Rectal smooth muscle tissue (tissue), 1 donor: ENCODE data around the gene CPNE5.
"Not testable (repeated sequence)": the region's sequence is repeated elsewhere in the genome, so short reads cannot be mapped to it uniquely, and the experiment has no call there.

Experiments
- H3K27ac ChIP-seq: one replicate; pipeline ENCODE4 v1.7.0; 2013; ENCODE audit warnings: low read depth, low read length, inconsistent platforms
- H3K27me3 ChIP-seq: one replicate; pipeline ENCODE4 v1.7.0; 2013; ENCODE audit warnings: low read length; ENCODE audit not compliant: control insufficient read depth, insufficient read depth
- H3K36me3 ChIP-seq: one replicate; pipeline ENCODE4 v1.7.0; 2013; ENCODE audit warnings: low read length; ENCODE audit not compliant: control insufficient read depth, insufficient read depth
- H3K4me1 ChIP-seq: one replicate; pipeline ENCODE4 v1.7.0; 2013; ENCODE audit warnings: low read length; ENCODE audit not compliant: control insufficient read depth, insufficient read depth
- H3K4me3 ChIP-seq: one replicate; pipeline ENCODE4 v1.7.0; 2013; ENCODE audit warnings: low read length
- H3K9ac ChIP-seq: one replicate; pipeline ENCODE4 v1.7.0; 2013; ENCODE audit warnings: low read length

CPNE5 gene

DNA sequence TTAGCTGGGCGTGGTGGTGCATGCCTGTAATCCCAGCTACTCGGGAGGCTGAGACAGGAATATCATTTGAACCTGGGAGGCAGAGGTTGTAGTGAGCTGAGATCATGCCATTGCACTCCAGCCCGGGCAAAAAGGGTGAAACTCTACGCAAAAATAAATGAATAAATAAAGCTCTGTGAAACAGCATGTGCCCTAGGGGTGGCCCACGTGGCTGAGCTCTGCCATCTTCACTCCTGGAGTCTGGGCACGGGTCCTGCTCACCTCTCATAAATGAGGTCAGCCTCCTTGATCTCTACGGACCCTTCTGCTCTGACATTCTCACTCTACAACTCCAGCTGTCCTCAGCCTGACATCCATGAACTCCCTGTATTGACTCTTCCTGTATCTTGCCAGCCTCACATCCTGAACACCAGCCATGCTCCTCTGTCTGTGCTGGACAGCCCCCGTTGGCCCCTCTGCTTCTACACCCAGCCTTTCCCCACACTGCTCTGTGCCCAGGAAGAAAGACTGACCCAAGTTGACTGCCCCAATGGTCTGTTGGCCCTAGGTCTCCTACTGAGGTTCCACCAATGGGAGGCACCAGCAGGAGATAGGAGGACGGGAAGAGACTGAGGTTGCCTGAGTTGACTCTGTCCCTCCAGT is 21.9 kb downstream of the CPNE5 start:
- Histone ChIP-seq H3K4me1 (no peaks in the 10 kb centered on the region), H3K9ac (no peak overlapping the region), H3K27me3 (no peaks in the 10 kb centered on the region), H3K4me3 (no peak overlapping the region), H3K27ac (no peak overlapping the region), H3K36me3 (no peaks in the 10 kb centered on the region)

DNA sequence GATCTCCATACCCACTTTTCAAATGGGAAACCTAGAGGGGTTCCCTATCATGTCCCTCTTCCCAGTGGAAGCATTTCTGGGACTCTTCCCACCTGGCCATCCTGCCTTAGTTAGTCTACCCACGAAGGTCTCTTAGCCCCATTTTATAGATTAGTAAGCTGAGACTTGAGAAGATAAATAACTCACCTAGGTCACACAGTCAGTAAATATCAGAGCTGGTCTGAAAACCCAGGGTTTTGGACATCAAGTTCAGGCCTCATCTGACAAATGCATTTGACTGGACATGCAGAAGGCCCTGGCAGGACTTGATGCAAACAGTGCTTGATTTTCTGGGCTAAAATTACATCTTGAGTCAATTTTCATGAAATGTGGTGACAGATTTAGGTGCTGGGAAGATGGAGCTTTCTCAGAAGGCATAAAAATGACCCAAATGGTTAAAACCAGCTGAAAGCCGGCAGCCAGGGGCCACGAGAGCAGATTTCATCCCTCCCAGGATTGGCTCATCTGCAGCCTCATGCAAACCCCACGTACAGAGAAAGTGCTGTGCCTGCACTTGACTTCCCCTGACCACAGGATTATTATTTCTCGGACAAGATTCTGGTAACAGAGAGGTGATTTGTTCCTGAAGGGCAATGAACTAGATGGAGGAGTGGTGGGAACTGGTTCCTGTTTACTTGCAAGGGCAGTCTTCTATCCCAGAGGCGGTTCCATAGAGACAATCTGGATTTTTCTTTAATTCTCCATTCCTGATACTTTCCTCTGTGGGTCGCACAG is 23.1 kb downstream of the CPNE5 start:
- Histone ChIP-seq H3K4me3 (no peak overlapping the region), H3K36me3 (no peaks in the 10 kb centered on the region), H3K9ac (no peak overlapping the region), H3K27me3 (no peaks in the 10 kb centered on the region), H3K4me1 (no peaks in the 10 kb centered on the region), H3K27ac (no peak overlapping the region)

DNA sequence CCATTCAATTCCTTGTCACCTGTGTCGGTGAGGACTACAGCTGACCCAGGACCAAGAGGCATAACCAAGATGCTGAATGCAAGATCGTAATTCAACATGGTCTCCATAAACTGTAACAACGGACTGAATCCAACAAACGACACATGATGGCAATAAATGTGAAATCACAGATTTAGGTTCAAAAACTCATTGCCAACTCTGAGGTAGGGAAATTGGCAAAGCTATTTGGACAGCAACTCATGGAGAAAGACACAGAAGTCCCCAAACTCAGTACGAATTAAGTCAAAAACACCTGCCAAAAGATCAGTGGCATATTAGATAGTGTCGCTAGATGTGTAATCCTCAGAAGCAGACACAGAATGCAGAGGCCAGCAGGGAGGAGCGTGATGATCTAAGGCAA is 25.0 kb downstream of the CPNE5 start:
- Histone ChIP-seq H3K27me3 (no peaks in the 10 kb centered on the region), H3K9ac (no peak overlapping the region), H3K4me1 (no peaks in the 10 kb centered on the region), H3K4me3 (no peak overlapping the region), H3K36me3 (no peaks in the 10 kb centered on the region), H3K27ac (no peak overlapping the region)

DNA sequence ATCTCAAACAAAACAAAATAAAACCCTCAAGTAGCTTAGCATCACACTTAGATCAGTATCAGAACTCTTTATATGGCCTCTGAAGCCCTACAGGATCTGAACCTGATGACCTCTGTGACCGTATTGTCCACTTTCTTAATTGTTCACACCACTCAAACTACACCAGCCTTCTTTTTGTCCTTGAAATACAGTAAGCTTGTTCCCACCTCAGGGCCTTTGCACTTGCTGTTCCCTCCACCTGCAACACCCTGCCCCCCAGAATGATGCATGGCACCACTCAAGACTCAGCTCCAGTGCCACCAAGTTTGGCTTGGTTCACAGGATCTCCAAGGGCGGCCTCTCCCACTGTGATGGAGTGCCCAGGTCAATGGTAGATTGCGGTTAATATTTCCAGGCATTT is 25.7 kb downstream of the CPNE5 start:
- H3K27ac ChIP-seq = no peak overlapping the region
- H3K27me3 ChIP-seq = no peaks in the 10 kb centered on the region
- H3K36me3 ChIP-seq = no peaks in the 10 kb centered on the region
- H3K9ac ChIP-seq = no peak overlapping the region
- H3K4me1 ChIP-seq = no peaks in the 10 kb centered on the region
- H3K4me3 ChIP-seq = no peak overlapping the region

DNA sequence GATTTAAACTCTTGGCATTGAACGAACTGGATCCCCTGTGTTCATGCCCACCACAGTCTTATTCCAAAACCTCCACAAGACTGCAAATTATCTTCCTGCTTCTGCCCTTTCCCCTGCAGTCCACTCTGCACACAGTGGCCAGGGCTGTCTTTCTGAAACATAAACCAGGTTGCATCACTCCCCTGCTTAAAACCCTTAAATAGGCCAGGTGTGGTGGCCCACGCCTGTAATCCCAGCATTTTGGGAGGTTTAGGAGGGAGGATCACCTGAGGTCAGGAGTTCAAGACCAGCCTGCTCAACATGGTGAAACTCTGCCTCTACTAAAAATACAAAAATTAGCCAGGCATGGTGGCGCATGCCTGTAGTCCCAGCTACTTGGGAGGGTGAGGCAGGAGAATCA is 26.2 kb downstream of the CPNE5 start:
- not testable (repeated sequence) for H3K27me3 ChIP-seq, H3K27ac ChIP-seq, H3K36me3 ChIP-seq

DNA sequence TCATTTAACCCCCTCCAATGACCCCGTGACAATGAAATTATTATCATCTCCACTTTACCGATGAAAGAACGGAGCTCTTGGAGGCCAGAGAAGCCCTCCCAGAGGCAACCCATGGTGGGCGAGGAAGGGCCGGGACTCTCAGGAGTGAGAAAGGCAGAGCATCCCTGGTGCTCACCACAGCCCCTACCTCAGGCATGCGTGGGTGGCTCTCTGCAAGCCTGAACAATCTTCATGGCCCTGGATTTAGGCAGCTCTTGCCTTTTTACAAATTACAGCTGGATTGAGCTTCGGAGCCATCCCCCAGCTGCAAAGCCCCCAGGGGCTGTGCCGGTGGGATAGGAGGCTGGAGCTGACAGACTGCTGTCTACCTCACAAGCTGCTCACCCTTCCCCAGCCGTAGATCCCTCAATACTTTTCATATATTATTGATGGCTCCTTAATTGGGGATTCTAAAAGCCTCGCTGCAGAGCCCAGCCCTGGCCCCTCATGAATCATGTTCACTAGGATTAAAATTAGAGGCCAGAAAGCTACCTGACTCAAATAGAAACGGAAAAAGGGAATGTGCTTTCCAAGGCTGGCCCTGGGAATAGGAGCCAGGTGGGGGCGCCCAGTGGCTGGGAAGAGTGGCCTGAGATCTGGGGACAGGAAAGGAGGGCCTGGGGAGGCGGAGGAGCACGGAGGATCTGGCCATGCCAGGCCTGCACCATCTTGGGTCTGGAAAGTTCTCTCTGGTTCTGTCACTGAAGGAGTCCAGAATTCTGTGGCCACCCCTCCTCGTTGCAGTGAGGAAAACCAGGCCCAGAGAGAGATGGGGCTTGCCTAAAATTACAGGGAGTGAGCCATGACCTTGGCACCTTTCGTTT is 29.1 kb downstream of the CPNE5 start:
- Histone ChIP-seq H3K4me1 (no peaks in the 10 kb centered on the region), H3K27me3 (no peaks in the 10 kb centered on the region), H3K27ac (no peak overlapping the region), H3K9ac (no peak overlapping the region), H3K4me3 (no peak overlapping the region), H3K36me3 (no peaks in the 10 kb centered on the region)

More for the DNA sequence above, 26.2 kb downstream of the CPNE5 start:
- H3K9ac ChIP-seq, H3K4me3 ChIP-seq, H3K4me1 ChIP-seq: not testable (repeated sequence)

DNA sequence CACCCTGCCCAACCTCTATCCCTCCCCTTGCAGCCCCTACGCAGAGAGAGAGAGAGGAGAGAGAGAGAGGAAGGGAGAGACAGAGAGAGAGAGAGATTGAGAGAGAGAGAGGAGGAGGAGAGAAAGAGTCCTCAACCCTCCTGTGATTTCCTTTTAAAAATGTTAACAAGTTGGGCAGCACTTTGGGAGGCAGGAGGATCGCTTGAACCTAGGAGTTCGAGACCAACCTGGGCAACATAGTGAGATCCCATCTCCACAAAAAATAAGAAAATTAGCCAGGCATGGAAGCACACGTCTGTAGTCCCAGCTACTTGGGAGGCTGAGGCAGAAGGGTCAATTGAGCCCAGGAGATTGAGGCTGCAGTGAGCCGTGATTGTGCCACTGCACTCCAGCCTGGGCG is 30.1 kb downstream of the CPNE5 start:
- H3K36me3 ChIP-seq = no peaks in the 10 kb centered on the region
- no peak overlapping the region for H3K4me3 ChIP-seq
- no peaks in the 10 kb centered on the region for H3K4me1 ChIP-seq
- H3K9ac ChIP-seq = no peak overlapping the region
- no peak overlapping the region for H3K27ac ChIP-seq
- H3K27me3 ChIP-seq = no peaks in the 10 kb centered on the region

DNA sequence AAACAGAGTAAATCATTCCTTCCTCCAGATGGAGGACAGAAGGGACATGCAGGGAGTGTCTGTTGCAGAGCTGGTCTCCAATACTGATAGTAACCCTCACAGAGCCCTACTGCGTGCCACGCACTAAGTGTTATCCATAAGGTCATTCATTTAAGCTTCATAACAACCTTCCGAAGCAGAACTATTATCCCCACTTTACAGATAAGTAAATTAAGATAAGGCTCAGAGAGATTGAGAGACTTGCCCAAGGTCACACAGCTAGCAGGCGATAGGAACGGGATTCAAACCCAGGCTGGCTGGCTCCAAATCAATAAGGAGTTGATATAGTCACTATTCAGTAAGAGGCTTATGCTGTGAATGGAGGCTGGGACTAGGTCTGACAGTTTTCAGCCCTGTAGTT is 30.6 kb downstream of the CPNE5 start:
- Histone ChIP-seq H3K9ac (no peak overlapping the region), H3K27ac (no peak overlapping the region), H3K36me3 (no peaks in the 10 kb centered on the region), H3K4me1 (no peaks in the 10 kb centered on the region), H3K4me3 (no peak overlapping the region), H3K27me3 (no peaks in the 10 kb centered on the region)

DNA sequence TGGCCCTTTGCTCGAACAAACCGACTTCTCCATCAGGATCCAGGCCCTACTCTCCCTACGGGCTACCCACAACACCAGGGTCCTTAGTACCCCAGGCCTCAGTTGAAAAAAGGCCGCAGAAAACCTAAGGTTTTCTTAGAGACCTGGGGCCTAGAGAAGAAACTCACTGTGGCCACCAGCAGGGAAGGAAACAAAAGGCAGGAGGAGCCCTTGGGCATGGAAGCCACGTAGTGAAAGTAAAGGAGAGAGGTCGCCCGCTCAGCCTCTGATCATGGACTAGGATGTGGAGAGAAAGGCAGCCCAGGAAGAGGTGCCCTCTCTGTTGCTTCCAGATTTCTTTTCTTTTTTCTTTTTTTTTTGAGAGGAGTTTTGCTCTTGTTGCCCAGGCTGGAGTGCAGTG is 31.5 kb downstream of the CPNE5 start:
- H3K36me3 ChIP-seq = no peaks in the 10 kb centered on the region
- H3K27me3 ChIP-seq = no peaks in the 10 kb centered on the region
- H3K4me3 ChIP-seq = no peak overlapping the region
- H3K4me1 ChIP-seq = no peaks in the 10 kb centered on the region
- H3K27ac ChIP-seq = no peak overlapping the region
- H3K9ac ChIP-seq = no peak overlapping the region

DNA sequence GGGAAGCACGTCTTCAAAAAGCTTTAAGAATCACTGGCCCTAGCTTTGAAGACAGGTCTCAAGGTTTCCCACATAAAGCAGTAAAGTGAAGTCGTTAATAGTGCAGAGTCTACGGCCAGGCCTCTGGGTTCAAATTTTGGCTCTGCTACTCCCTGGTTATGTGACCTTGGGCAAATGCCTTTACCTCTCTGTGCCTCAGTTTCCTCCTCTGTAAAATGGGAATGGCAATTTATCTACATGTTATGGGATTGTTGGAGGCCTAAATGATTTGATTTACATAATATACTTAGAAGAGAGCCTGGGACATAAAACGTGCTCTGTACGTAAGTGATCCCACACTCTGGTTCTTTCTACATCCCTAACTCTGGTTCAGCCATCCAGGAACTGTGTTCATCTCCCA is 32.1 kb downstream of the CPNE5 start:
- Histone ChIP-seq H3K4me3 (no peak overlapping the region), H3K36me3 (no peaks in the 10 kb centered on the region), H3K4me1 (no peaks in the 10 kb centered on the region), H3K27me3 (no peaks in the 10 kb centered on the region), H3K27ac (no peak overlapping the region), H3K9ac (no peak overlapping the region)

DNA sequence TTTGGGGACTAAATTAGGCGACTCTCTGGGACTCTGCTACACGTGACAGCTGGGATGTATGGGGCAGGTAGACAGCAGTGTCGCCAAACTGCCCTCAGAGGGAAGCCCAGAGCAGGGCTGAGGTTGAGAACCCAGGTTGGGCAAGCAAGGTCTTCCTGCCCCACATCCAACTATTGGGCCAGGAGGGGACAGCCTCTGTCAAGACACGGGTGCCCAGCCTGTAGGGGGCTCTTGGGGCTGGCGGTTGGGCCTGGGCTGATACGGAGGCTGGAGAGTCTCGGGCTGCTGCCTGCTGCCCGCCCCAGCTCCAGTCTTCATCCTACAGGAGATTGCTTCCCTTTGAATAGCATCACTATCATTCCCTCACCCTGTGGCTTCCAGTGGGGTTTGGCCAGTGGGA is 33.3 kb downstream of the CPNE5 start:
- H3K4me3 ChIP-seq = no peak overlapping the region
- no peaks in the 10 kb centered on the region for H3K36me3 ChIP-seq
- no peaks in the 10 kb centered on the region for H3K4me1 ChIP-seq
- no peak overlapping the region for H3K9ac ChIP-seq
- H3K27ac ChIP-seq = no peak overlapping the region
- no peaks in the 10 kb centered on the region for H3K27me3 ChIP-seq

DNA sequence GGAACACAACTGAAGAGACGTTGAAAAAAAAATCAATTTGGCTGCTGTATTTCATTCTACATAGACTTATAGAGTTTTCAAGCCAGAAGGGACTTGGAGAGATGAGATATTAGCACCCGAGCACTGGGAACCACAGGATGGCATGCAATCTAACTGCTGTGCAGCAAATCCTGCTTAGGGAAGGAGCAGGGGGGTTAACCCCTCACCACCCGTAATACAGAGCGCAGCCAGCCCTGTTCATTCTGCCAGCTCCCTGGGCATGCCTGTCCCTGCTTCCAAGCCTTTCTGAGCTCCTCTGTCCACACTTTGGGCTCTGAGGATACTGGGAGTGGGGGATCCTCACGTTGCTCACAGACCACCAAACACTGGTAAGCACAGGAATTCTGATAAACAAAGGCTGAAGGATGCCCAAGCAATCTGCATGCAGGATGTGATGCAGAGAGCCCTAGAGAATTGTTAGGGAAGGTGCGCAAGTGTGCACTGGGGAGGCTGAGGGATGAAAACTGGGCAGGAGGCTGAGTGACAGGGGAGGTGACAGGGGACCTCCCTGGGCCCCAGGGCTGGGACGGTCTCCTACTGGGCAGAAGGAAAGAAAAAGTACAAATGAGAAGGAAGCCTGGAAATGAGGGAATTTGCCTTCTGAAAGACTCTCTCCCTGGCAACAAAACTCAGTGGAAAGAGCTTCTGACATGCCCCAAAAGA is 34.0 kb downstream of the CPNE5 start:
- no peak overlapping the region for H3K27ac ChIP-seq
- H3K4me3 ChIP-seq = no peak overlapping the region
- no peaks in the 10 kb centered on the region for H3K36me3 ChIP-seq
- H3K4me1 ChIP-seq = no peaks in the 10 kb centered on the region
- H3K9ac ChIP-seq = no peak overlapping the region
- H3K27me3 ChIP-seq = no peaks in the 10 kb centered on the region
